GM12878 (cell line): Measurements from ENCODE around the gene LENG9.

Experiments
- CHD4 ChIP-seq: fragments of 200-600 bp; sonication (generic); IDR thresholded peaks from 2 replicates; pipeline ENCODE4 v1.6.1; 2016; ENCODE audit warnings: mild to moderate bottlenecking
- SMAD1 ChIP-seq: fragments of 450-650 bp; IDR thresholded peaks from 2 replicates; pipeline ENCODE4 v1.6.1; 2018; ENCODE audit warnings: mild to moderate bottlenecking, low read depth; ENCODE audit not compliant: partially characterized antibody
- TF ChIP-seq, protein P1 (sequence below), 3 experiments: IDR thresholded peaks in 2 of 3; conservative IDR thresholded peaks in 1 of 3; 2 replicates each; pipeline ENCODE4 v1.5.1; 2011; ENCODE audit warnings: low read depth in 3 of 3, low read length in 3 of 3, mild to moderate bottlenecking in 3 of 3, control low read depth in 2 of 3, moderate library complexity in 2 of 3, inconsistent platforms in 1 of 3, mixed read lengths in 1 of 3; ENCODE audit not compliant: control insufficient read depth in 2 of 3, insufficient read depth in 1 of 3; ENCODE audit errors: extremely low read depth in 1 of 3

- no peak for TF ChIP-seq SMAD1
- TF ChIP-seq, protein P1, sequence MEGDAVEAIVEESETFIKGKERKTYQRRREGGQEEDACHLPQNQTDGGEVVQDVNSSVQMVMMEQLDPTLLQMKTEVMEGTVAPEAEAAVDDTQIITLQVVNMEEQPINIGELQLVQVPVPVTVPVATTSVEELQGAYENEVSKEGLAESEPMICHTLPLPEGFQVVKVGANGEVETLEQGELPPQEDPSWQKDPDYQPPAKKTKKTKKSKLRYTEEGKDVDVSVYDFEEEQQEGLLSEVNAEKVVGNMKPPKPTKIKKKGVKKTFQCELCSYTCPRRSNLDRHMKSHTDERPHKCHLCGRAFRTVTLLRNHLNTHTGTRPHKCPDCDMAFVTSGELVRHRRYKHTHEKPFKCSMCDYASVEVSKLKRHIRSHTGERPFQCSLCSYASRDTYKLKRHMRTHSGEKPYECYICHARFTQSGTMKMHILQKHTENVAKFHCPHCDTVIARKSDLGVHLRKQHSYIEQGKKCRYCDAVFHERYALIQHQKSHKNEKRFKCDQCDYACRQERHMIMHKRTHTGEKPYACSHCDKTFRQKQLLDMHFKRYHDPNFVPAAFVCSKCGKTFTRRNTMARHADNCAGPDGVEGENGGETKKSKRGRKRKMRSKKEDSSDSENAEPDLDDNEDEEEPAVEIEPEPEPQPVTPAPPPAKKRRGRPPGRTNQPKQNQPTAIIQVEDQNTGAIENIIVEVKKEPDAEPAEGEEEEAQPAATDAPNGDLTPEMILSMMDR (IDR thresholded peaks at IDR 0.05 in 2 of 3, conservative IDR thresholded peaks at IDR 0.05 in 1 of 3; ENCODE audit: control insufficient read depth in 2 of 3, extremely low read depth in 1 of 3, insufficient read depth in 1 of 3, low read depth in 3 of 3, low read length in 3 of 3): no peak
- TF ChIP-seq CHD4: no peak
Measured at GRCh38 chr19:54424660-54425381, 38.8 kb downstream of the LENG9 start.
